HUES64 (cell line): ENCODE data around the gene SLC2A11.
A peak's percentile ranks its signal among the peaks of the same experiment; 100 is the strongest.

Experiments
- H3K27ac ChIP-seq: 2 replicates; pipeline ENCODE4 v1.7.0; 2013; ENCODE audit warnings: low read depth, low read length, inconsistent platforms
- H3K27me3 ChIP-seq: 2 replicates; pipeline ENCODE4 v1.6.1; 2013; ENCODE audit warnings: mild to moderate bottlenecking, low read length; ENCODE audit not compliant: insufficient read depth
- H3K36me3 ChIP-seq: 2 replicates; pipeline ENCODE4 v1.6.1; 2013; ENCODE audit warnings: mild to moderate bottlenecking, low read length; ENCODE audit not compliant: insufficient read depth
- H3K4me1 ChIP-seq: 2 replicates; pipeline ENCODE4 v1.6.1; 2013; ENCODE audit warnings: mild to moderate bottlenecking, low read length, moderate library complexity; ENCODE audit not compliant: insufficient read depth
- H3K4me3 ChIP-seq: 2 replicates; pipeline ENCODE4 v1.5.1; 2013; ENCODE audit warnings: mild to moderate bottlenecking, low read length, moderate library complexity
- H3K9ac ChIP-seq: 2 replicates; pipeline ENCODE4 v1.6.1; 2013; ENCODE audit warnings: mild to moderate bottlenecking, low read depth, low read length
- H3K9me3 ChIP-seq: 2 replicates; pipeline ENCODE4 v1.6.1; 2013; ENCODE audit warnings: low read depth, low read length; ENCODE audit not compliant: insufficient read depth
- WGBS: fragments of 150-250, 120-280 bp; methylation state at CpG from one replicate; pipeline ENCODE4 v1.1.7; 2013; ENCODE audit warnings: missing lambda C conversion rate; 5-methylcytosine and 5-hydroxymethylcytosine counted together

The SLC2A11 gene

GRCh38 chr22:23833017-23833751 lies 24.5 kb upstream of the SLC2A11 start:
- H3K4me3 ChIP-seq, result no peak overlapping the region
- WGBS, result 88% methylated on average over 16 of the region's 16 CpGs
- peaks cover 2% of the 10 kb centered on the region; the same call in 1 of the 2 replicates for H3K4me1 ChIP-seq
- peaks cover 73% of the 10 kb centered on the region for H3K36me3 ChIP-seq
- no peaks in the 10 kb centered on the region for H3K27me3 ChIP-seq
- H3K9me3 ChIP-seq, result no peaks in the 10 kb centered on the region
- no peak overlapping the region for H3K27ac ChIP-seq
- H3K9ac ChIP-seq, result no peak overlapping the region

GRCh38 chr22:23833911-23834317 lies 23.8 kb upstream of the SLC2A11 start:
- peaks cover 66% of the 10 kb centered on the region for H3K36me3 ChIP-seq
- WGBS, result 93% methylated on average over 12 of the region's 13 CpGs
- H3K9me3 ChIP-seq, result no peaks in the 10 kb centered on the region
- H3K4me3 ChIP-seq, result no peak overlapping the region
- no peak overlapping the region for H3K27ac ChIP-seq
- H3K4me1 ChIP-seq, result peaks cover 4% of the 10 kb centered on the region; the same call in 1 of the 2 replicates
- H3K9ac ChIP-seq, result no peak overlapping the region
- no peaks in the 10 kb centered on the region for H3K27me3 ChIP-seq

DNA sequence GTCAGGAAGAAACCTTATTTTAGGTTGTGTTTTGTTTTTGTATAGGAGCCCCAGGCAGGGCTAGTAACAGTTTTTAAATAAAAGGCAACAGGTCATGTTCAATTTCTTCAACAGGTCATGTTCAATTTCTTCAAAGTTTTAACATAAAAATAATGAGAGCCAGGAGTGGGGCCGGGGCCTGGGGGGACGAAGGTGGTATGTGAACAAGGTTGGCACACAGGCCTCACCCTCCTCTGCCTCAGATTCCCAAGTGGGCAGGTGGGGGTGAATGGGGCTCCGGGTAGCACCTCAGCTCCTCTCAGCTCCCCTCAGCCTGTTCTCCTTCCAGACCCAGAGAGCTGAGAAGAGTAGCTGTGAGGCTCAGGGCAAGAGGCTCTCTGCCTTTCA lies 23.3 kb upstream of the SLC2A11 start:
- 92% methylated on average over 3 of the region's 3 CpGs for WGBS
- Histone ChIP-seq H3K4me3 (no peak overlapping the region), H3K27ac (no peak overlapping the region), H3K4me1 (peaks cover 4% of the 10 kb centered on the region; the same call in 1 of the 2 replicates), H3K27me3 (peaks cover 1% of the 10 kb centered on the region; the same call in 1 of the 2 replicates), H3K9ac (no peak overlapping the region), H3K9me3 (no peaks in the 10 kb centered on the region), H3K36me3 (peaks cover 61% of the 10 kb centered on the region)

DNA sequence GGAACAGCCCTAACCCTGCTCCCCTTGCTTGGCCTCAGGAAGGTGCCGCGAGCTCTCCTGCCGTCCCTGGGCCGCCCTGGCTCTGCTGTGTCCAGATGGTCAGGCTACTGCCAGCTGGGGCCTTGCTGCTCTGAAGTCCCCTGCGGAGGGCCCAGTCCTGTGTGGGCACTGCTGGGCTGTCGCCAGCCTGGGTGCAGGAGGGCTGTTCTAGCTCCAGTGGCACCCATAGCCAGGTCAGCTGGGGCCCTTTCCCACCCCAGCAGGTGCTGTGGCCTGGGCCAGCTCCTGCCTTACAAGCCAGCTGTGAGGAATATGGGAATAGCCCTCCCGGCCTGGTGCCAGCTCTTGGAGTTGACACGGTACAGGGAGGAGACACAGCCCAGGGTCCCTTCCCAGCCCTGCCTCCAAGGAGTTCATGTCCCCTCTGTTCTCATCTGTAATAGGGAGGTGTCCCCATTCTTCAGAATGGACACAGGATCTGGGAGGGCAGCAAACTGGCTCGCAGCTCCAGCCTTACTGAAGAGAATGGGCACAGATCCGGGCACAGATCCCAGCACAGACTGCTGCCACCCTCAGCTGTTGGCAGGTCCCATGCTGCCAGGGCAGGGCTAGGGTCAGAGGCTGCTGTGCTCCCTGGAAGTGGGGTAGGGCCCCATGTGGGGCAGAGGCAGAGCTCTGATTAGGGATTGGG lies 22.7 kb upstream of the SLC2A11 start:
- peaks cover 4% of the 10 kb centered on the region; the same call in 1 of the 2 replicates for H3K4me1 ChIP-seq
- WGBS, result 96% methylated on average over 10 of the region's 10 CpGs

DNA sequence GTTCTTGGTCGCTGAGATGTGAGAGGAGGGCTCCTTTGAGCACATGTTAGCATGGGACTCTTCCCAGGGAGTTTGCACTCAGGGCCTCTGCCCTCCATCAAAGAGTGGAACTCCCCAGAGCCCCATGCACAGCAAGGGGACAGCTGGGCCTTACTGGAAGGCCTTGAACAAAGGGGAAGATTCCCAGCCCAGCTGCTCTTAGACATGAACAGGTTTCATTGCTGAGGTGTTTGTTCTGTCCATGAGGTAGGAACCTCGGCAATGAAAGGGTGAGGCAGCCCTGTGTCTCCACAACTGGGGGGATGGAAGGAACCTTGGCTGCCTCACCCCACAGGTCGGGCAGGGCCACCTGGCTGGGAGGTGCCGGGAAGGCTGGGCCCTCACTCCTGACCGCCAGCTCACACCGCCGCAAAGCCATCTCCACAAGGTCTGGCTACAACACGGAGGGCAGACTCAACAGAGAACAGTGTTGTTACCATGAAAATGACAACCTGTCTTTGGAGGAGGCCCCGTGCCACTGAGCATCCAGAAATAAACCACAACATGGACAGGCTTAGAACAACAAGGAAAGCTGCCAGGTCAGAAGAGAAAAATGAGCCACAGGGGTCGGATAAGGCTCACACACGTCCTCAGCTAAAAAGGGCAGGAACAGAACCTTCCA lies 22.1 kb upstream of the SLC2A11 start:
- Histone ChIP-seq H3K36me3 (peaks cover 51% of the 10 kb centered on the region), H3K9ac (no peak overlapping the region)
- 83% methylated on average over 11 of the region's 11 CpGs for WGBS

More for the DNA sequence above, 22.7 kb upstream of the SLC2A11 start:
- Histone ChIP-seq H3K4me3 (no peak overlapping the region), H3K27me3 (peaks cover 6% of the 10 kb centered on the region; the same call in 1 of the 2 replicates), H3K9me3 (no peaks in the 10 kb centered on the region), H3K9ac (no peak overlapping the region), H3K36me3 (peaks cover 56% of the 10 kb centered on the region), H3K27ac (no peak overlapping the region)

GRCh38 chr22:23836281-23836680 lies 21.4 kb upstream of the SLC2A11 start:
- H3K27ac ChIP-seq, result no peak overlapping the region
- no peak overlapping the region for H3K4me3 ChIP-seq
- H3K36me3 ChIP-seq, result peaks cover 47% of the 10 kb centered on the region
- H3K9ac ChIP-seq, result no peak overlapping the region
- peaks cover 4% of the 10 kb centered on the region; the same call in 1 of the 2 replicates for H3K4me1 ChIP-seq
- no peaks in the 10 kb centered on the region for H3K9me3 ChIP-seq
- 79% methylated on average over 5 of the region's 5 CpGs for WGBS
- H3K27me3 ChIP-seq, result peaks cover 8% of the 10 kb centered on the region; the same call in 1 of the 2 replicates

More for the DNA sequence above, 22.1 kb upstream of the SLC2A11 start:
- Histone ChIP-seq H3K4me1 (peaks cover 4% of the 10 kb centered on the region; the same call in 1 of the 2 replicates), H3K9me3 (no peaks in the 10 kb centered on the region), H3K27ac (no peak overlapping the region), H3K4me3 (no peak overlapping the region), H3K27me3 (peaks cover 8% of the 10 kb centered on the region; the same call in 1 of the 2 replicates)

GRCh38 chr22:23836692-23837495 lies 20.8 kb upstream of the SLC2A11 start:
- Histone ChIP-seq H3K27me3 (peaks cover 8% of the 10 kb centered on the region; the same call in 1 of the 2 replicates), H3K9me3 (no peaks in the 10 kb centered on the region), H3K9ac (no peak overlapping the region), H3K4me3 (no peak overlapping the region), H3K36me3 (peaks cover 41% of the 10 kb centered on the region), H3K4me1 (peaks cover 4% of the 10 kb centered on the region; the same call in 1 of the 2 replicates), H3K27ac (no peak overlapping the region)
- WGBS, result 82% methylated on average over 12 of the region's 12 CpGs

GRCh38 chr22:23837496-23837859 lies 20.2 kb upstream of the SLC2A11 start:
- Histone ChIP-seq H3K27me3 (peaks cover 8% of the 10 kb centered on the region; the same call in 1 of the 2 replicates), H3K36me3 (peaks cover 35% of the 10 kb centered on the region), H3K9me3 (no peaks in the 10 kb centered on the region), H3K4me1 (peaks cover 6% of the 10 kb centered on the region), H3K4me3 (no peak overlapping the region), H3K9ac (no peak overlapping the region), H3K27ac (no peak overlapping the region)
- WGBS, result 84% methylated on average over 12 of the region's 12 CpGs

- H3K4me3 ChIP-seq, result peak overlapping the region; percentile 60
- H3K36me3 ChIP-seq, result peaks cover 31% of the 10 kb centered on the region
- H3K4me1 ChIP-seq, result peaks cover 8% of the 10 kb centered on the region
- no peaks in the 10 kb centered on the region for H3K9me3 ChIP-seq
- peaks cover 8% of the 10 kb centered on the region; the same call in 1 of the 2 replicates for H3K27me3 ChIP-seq
- H3K9ac ChIP-seq, result peak overlapping the region; percentile 56
- 17% methylated on average over 41 of the region's 41 CpGs for WGBS
- no peak overlapping the region for H3K27ac ChIP-seq
Measured at GRCh38 chr22:23837911-23838680, 19.6 kb upstream of the SLC2A11 start.
